Neuronal stem cell (in vitro differentiated cells): ENCODE measurements around the gene LY9.
A peak's percentile ranks its signal among the peaks of the same experiment; 100 is the strongest.

Source experiments
- DNase-seq: peaks from one replicate; pipeline ENCODE4 v3.0.0-alpha.2; 2013; ENCODE audit warnings: low spot score
- H2AFZ ChIP-seq: one replicate; pipeline ENCODE4 v1.6.1; 2013; ENCODE audit warnings: mild to moderate bottlenecking, low read length, inconsistent platforms
- H2AK5ac ChIP-seq: 2 replicates; pipeline ENCODE4 v1.6.1; 2013; ENCODE audit warnings: low read depth, mild to moderate bottlenecking, inconsistent platforms, low read length, moderate library complexity, mixed read lengths
- H2BK120ac ChIP-seq: 2 replicates; pipeline ENCODE4 v1.6.1; 2013; ENCODE audit warnings: low read depth, mild to moderate bottlenecking, inconsistent platforms, low read length, moderate library complexity, mixed read lengths
- H2BK12ac ChIP-seq: one replicate; pipeline ENCODE4 v1.6.1; 2013; ENCODE audit warnings: low read length, inconsistent platforms
- H2BK15ac ChIP-seq: 2 replicates; pipeline ENCODE4 v1.6.1; 2013; ENCODE audit warnings: mild to moderate bottlenecking, low read length, inconsistent platforms, mixed read lengths
- H2BK5ac ChIP-seq: one replicate; pipeline ENCODE4 v1.6.1; 2013; ENCODE audit warnings: inconsistent platforms, mild to moderate bottlenecking, low read length, moderate library complexity
- H3K14ac ChIP-seq: one replicate; pipeline ENCODE4 v1.6.1; 2013; ENCODE audit warnings: low read length, inconsistent platforms
- H3K18ac ChIP-seq: 2 replicates; pipeline ENCODE4 v1.6.1; 2013; ENCODE audit warnings: low read length, inconsistent platforms
- H3K23ac ChIP-seq: 2 replicates; pipeline ENCODE4 v1.6.1; 2013; ENCODE audit warnings: low read depth, mild to moderate bottlenecking, mixed read lengths, low read length, inconsistent platforms; ENCODE audit not compliant: poor library complexity
- H3K27ac ChIP-seq: replicated peaks from 3 replicates; pipeline ENCODE4 v1.5.1; 2013; ENCODE audit warnings: low read length, inconsistent platforms
- H3K27me3 ChIP-seq, 3 experiments: 2 replicates each; pipeline ENCODE4 v1.6.1; 2013; ENCODE audit warnings: low read length in 3 of 3, mild to moderate bottlenecking in 2 of 3, inconsistent platforms in 1 of 3, low read depth in 1 of 3, mixed read lengths in 1 of 3, moderate library complexity in 1 of 3; ENCODE audit not compliant: control insufficient read depth in 3 of 3, insufficient read depth in 3 of 3
- H3K36me3 ChIP-seq, 2 donors: replicated peaks in 1 of 2; 2 replicates each; pipeline ENCODE4 v1.6.1; 2013; ENCODE audit warnings: low read length in 2 of 2; ENCODE audit not compliant: control insufficient read depth in 2 of 2, insufficient read depth in 2 of 2
- H3K4ac ChIP-seq: 2 replicates; pipeline ENCODE4 v1.6.1; 2013; ENCODE audit warnings: inconsistent platforms, mild to moderate bottlenecking, low read length, moderate library complexity
- H3K4me1 ChIP-seq, 2 donors: 1 replicate in 1 of 2; 2 replicates in 1 of 2; pipeline ENCODE4 v1.6.1; 2013; ENCODE audit warnings: low read length in 2 of 2, low read depth in 1 of 2; ENCODE audit not compliant: control insufficient read depth in 2 of 2, insufficient read depth in 1 of 2
- H3K4me2 ChIP-seq: one replicate; pipeline ENCODE4 v1.6.1; 2013; ENCODE audit warnings: mild to moderate bottlenecking, low read length, inconsistent platforms; ENCODE audit not compliant: insufficient read depth, poor library complexity, severe bottlenecking
- H3K4me3 ChIP-seq, 2 donors: 2 replicates each; pipeline ENCODE4 v1.5.1; 2013; ENCODE audit warnings: low read length in 2 of 2, mild to moderate bottlenecking in 2 of 2, inconsistent platforms in 1 of 2, moderate library complexity in 1 of 2
- H3K79me1 ChIP-seq: one replicate; pipeline ENCODE4 v1.6.1; 2013; ENCODE audit warnings: low read depth, mild to moderate bottlenecking, inconsistent platforms, low read length, moderate library complexity
- H3K9ac ChIP-seq: one replicate; pipeline ENCODE4 v1.6.1; 2013; ENCODE audit warnings: mild to moderate bottlenecking, low read depth, low read length, inconsistent platforms; ENCODE audit not compliant: poor library complexity
- H3K9me3 ChIP-seq, 2 donors: replicated peaks in 1 of 2; 2 replicates each; pipeline versions ENCODE3 to v1.6.1; 2013; ENCODE audit warnings: low read length in 2 of 2, mild to moderate bottlenecking in 2 of 2, inconsistent platforms in 1 of 2, low read depth in 1 of 2, mixed read lengths in 1 of 2, moderate library complexity in 1 of 2; ENCODE audit not compliant: control insufficient read depth in 2 of 2, insufficient read depth in 1 of 2
- H4K8ac ChIP-seq: one replicate; pipeline ENCODE4 v1.6.1; 2013; ENCODE audit warnings: low read depth, mild to moderate bottlenecking, inconsistent platforms, low read length, moderate library complexity
- H4K91ac ChIP-seq: one replicate; pipeline ENCODE4 v1.6.1; 2013; ENCODE audit warnings: low read length, low read depth, mild to moderate bottlenecking, inconsistent platforms; ENCODE audit not compliant: poor library complexity
- WGBS, 2 donors: extraction: QIAGEN DNeasy Blood & Tissue Kit; methylation state at CpG; one replicate each; pipeline ENCODE4 v1.1.7; 2013; ENCODE audit warnings: missing lambda C conversion rate in 2 of 2, mixed read lengths in 1 of 2; ENCODE audit not compliant: insufficient read length in 2 of 2, insufficient replicate concordance in 1 of 2; ENCODE audit errors: extremely low coverage in 2 of 2; 5-methylcytosine and 5-hydroxymethylcytosine counted together

The LY9 gene

GRCh38 chr1:160763993-160764392 is 32.0 kb upstream of the LY9 start:
- DNase-seq: no peak
- H3K18ac ChIP-seq: no peak overlapping the region
- no peak overlapping the region for H3K23ac ChIP-seq
- no peak overlapping the region for H4K91ac ChIP-seq
- H4K8ac ChIP-seq: no peak overlapping the region
- no peaks in the 10 kb centered on the region for H3K79me1 ChIP-seq
- no peak overlapping the region for H3K27ac ChIP-seq
- no peak overlapping the region for H3K4me2 ChIP-seq
- no peaks in the 10 kb centered on the region for H3K36me3 ChIP-seq
- H2BK120ac ChIP-seq: no peak overlapping the region
- H2BK15ac ChIP-seq: no peak overlapping the region
- no peak overlapping the region for H3K4ac ChIP-seq
- no peaks in the 10 kb centered on the region for H3K9me3 ChIP-seq
- H2BK5ac ChIP-seq: no peak overlapping the region
- no peaks in the 10 kb centered on the region for H3K27me3 ChIP-seq
- no peak overlapping the region for H3K9ac ChIP-seq
- no peak overlapping the region for H2AK5ac ChIP-seq
- no peak overlapping the region for H3K14ac ChIP-seq
- H3K4me1 ChIP-seq: no peaks in the 10 kb centered on the region
- WGBS, 2 donors: no CpG with 5 or more reads among the region's 3 CpGs
- no peak overlapping the region for H3K4me3 ChIP-seq
- H2AFZ ChIP-seq: no peak overlapping the region
- no peak overlapping the region for H2BK12ac ChIP-seq

- H3K23ac ChIP-seq: no peak overlapping the region
- WGBS, 2 donors: no CpG with 5 or more reads among the region's 8 CpGs
- H2BK5ac ChIP-seq: no peak overlapping the region
- H3K4me1 ChIP-seq: no peaks in the 10 kb centered on the region
- no peak overlapping the region for H3K4me3 ChIP-seq
- no peak overlapping the region for H3K9ac ChIP-seq
- no peak overlapping the region for H2BK120ac ChIP-seq
- no peaks in the 10 kb centered on the region for H3K79me1 ChIP-seq
- H3K36me3 ChIP-seq: no peaks in the 10 kb centered on the region
- H2BK12ac ChIP-seq: no peak overlapping the region
- no peaks in the 10 kb centered on the region for H3K27me3 ChIP-seq
- H3K4ac ChIP-seq: no peak overlapping the region
- no peak overlapping the region for H3K4me2 ChIP-seq
- no peak for DNase-seq
- no peak overlapping the region for H4K8ac ChIP-seq
- no peak overlapping the region for H2AK5ac ChIP-seq
- H3K9me3 ChIP-seq: no peaks in the 10 kb centered on the region
- no peak overlapping the region for H3K27ac ChIP-seq
- no peak overlapping the region for H2BK15ac ChIP-seq
- H3K18ac ChIP-seq: no peak overlapping the region
- H4K91ac ChIP-seq: no peak overlapping the region
- H2AFZ ChIP-seq: peak overlapping the region; percentile 19
- no peak overlapping the region for H3K14ac ChIP-seq
Observed at GRCh38 chr1:160767395-160768294, 28.3 kb upstream of the LY9 start.

- H4K91ac ChIP-seq: no peak overlapping the region
Observed at GRCh38 chr1:160768295-160768657, 27.7 kb upstream of the LY9 start.

GRCh38 chr1:160772331-160772730 is 23.6 kb upstream of the LY9 start:
- Histone ChIP-seq H2BK12ac (no peak overlapping the region), H2BK15ac (no peak overlapping the region), H3K27ac (no peak overlapping the region), H2AFZ (no peak overlapping the region), H3K4me2 (no peak overlapping the region), H4K8ac (no peak overlapping the region), H3K9me3 (no peaks in the 10 kb centered on the region), H3K4ac (no peak overlapping the region), H4K91ac (no peak overlapping the region), H3K36me3 (no peaks in the 10 kb centered on the region), H3K14ac (no peak overlapping the region), H3K23ac (no peak overlapping the region), H3K27me3 (no peaks in the 10 kb centered on the region), H3K4me1 (peaks cover 0 to 3% of the 10 kb centered on the region in 2 donors), H3K4me3 (no peak overlapping the region), H2AK5ac (no peak overlapping the region), H3K9ac (no peak overlapping the region), H3K79me1 (no peaks in the 10 kb centered on the region), H3K18ac (no peak overlapping the region), H2BK5ac (no peak overlapping the region), H2BK120ac (no peak overlapping the region)
- WGBS, 2 donors: no CpG with 5 or more reads among the region's 1 CpG
- DNase-seq: no peak

More at GRCh38 chr1:160768295-160768657, 27.7 kb upstream of the LY9 start:
- Histone ChIP-seq H3K23ac (no peak overlapping the region), H2AFZ (peak overlapping the region; percentile 19), H3K36me3 (no peaks in the 10 kb centered on the region), H3K4me1 (no peaks in the 10 kb centered on the region), H3K14ac (no peak overlapping the region), H3K4ac (no peak overlapping the region), H3K27ac (no peak overlapping the region), H3K9ac (no peak overlapping the region), H2AK5ac (no peak overlapping the region), H2BK120ac (no peak overlapping the region), H2BK12ac (no peak overlapping the region), H3K79me1 (no peaks in the 10 kb centered on the region), H2BK15ac (no peak overlapping the region), H2BK5ac (no peak overlapping the region), H3K9me3 (no peaks in the 10 kb centered on the region), H4K8ac (no peak overlapping the region), H3K18ac (no peak overlapping the region), H3K4me2 (no peak overlapping the region), H3K27me3 (no peaks in the 10 kb centered on the region), H3K4me3 (no peak overlapping the region)
- DNase-seq: no peak
